Midbrain (tissue), 1 donor: ENCODE measurements around the gene UBAC1.

Experiments used
- DNase-seq: peaks from one replicate; lab custom pipeline; 2025; lab: John Stamatoyannopoulos, UW

Gene UBAC1

DNA sequence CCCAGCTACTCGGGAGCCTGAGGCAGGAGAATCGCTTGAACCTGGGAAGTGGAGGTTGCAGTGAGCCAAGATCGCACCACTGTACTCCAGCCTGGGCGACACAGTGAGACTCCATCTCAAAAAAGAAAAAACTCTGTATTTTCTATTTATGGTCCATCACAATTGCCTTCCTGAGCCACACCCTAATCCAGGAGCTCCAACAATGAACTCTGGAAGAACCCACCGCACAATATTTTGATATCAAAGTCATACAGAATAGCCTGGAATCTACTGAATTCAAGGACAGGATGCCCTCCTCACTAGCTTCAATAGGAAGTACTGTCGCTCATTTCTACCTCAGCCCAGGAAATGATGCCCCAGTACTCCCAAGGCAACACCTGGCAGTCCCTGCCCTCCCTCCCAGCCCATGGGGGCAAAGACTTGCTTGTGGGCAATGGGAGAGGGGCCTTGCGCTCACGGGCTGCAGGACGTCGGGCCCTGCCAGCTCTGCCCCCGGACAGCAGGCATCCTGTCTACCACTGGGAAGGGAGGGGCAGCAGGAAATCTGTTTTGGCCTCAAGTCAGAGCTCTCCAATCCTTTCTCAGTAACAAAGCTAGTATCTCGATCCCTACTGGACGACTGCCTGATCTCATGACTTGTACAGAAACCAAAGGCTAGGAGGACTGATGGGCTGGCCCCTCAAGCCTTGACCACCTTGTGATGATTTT is 19.7 kb downstream of the UBAC1 start:
- no peak for DNase-seq

- no peak for DNase-seq
Observed at GRCh38 chr9:135939351-135940265, 21.6 kb downstream of the UBAC1 start.

DNA sequence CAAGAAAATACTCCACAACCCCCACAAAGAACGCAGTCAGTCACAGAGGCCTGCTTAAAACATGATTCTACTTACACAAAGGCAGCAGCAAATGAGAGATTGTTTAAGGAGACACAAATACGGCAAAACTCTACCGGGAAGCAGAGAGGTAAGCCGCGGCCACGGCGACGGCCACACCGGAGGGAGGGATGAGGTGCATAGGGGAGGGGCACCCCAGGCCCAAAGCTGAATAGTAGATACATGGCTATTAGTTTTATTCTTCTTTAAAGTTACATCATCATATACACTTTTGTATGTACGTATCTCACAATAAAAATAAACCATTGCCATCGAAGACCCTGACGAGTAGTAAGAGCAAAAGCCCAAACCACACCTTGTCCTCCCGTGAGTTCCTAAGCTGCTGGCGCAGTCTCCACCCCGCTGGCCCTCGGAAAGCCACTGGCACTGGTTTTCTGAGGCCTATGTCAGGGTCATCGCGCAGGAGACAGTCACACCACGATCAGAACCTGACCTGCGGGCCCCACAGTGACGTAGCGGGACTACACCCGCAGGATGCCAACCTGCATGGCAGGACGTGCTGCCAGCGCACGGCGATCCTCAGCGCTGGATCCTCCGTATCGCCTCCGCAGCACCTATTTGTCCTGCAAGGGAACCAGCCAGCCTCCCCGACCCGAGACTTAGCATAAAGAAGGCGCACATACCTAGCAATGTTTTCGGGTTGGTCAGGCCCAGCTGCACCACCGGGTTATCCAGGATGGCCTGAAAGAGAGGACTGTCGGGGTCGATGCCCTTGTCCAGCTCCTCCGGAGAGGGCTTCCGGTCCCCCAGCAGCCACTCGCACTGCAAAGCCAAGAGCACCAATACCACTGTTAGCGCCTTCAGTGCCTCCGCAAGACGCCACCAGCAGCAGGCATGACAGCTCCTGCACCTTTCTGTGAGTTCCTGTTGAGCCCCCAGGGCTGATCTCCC is 23.4 kb downstream of the UBAC1 start:
- DNase-seq: no peak

DNA sequence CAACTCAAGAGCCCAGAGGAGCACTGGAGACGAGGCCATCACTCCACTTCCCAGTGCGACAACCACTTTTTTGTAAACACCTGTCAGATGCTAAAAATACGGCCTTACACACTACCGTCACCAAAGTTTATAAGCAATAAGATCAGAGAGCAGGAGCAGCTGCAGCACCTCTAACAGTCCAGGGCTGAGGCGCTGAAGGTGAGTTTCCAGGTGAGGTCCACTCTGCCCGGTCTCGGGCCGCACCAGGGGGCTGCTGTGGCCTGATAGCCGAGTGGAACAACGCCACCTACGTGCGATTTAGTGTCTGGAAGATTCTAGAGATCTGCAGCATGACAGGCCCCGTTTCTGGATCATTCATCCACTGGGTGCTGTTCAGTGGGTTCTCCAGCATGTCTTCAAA is 28.1 kb downstream of the UBAC1 start:
- no peak for DNase-seq

DNA sequence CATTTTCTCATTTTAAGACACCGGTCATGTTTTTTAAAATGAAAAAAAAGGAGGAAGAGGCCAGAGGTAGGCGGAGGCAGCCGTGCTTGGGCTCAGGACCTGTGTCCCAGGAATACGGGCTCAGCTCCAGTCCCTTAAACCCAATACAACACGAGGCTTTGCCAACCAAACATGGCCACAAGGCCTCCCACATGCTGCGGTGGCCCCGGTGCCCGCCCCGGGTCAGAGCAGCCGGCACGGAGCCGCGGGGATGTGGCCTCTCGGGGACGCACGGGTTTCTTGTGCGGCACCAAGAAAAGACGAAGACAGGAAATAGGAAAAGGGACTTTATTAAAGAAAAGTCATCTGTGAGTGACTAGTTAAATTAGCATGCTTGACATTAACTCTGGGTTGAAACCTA is 28.5 kb downstream of the UBAC1 start:
- no peak for DNase-seq

DNA sequence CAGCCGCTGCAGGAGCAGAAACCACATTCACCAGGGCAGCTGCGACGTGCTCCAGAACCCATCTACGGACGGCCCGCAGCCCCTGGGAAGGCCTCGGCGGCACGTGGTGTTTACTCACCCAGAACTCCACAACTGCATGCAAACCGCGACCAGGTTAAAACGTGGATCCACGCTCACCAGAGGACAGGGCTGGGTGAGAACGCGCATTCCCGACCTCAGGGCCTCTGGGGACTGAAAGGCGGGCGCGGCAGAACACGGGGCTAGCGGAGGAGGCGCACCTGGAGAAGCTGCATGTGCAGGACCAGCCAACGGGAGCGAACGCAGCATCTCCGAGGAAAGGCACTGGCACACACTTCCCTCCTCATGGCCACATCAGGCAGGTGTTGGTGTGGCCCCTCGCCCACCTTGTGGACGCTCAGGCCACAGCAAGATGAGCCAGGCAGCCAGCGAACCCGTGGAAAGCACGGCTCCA is 29.8 kb downstream of the UBAC1 start:
- DNase-seq: no peak

DNA sequence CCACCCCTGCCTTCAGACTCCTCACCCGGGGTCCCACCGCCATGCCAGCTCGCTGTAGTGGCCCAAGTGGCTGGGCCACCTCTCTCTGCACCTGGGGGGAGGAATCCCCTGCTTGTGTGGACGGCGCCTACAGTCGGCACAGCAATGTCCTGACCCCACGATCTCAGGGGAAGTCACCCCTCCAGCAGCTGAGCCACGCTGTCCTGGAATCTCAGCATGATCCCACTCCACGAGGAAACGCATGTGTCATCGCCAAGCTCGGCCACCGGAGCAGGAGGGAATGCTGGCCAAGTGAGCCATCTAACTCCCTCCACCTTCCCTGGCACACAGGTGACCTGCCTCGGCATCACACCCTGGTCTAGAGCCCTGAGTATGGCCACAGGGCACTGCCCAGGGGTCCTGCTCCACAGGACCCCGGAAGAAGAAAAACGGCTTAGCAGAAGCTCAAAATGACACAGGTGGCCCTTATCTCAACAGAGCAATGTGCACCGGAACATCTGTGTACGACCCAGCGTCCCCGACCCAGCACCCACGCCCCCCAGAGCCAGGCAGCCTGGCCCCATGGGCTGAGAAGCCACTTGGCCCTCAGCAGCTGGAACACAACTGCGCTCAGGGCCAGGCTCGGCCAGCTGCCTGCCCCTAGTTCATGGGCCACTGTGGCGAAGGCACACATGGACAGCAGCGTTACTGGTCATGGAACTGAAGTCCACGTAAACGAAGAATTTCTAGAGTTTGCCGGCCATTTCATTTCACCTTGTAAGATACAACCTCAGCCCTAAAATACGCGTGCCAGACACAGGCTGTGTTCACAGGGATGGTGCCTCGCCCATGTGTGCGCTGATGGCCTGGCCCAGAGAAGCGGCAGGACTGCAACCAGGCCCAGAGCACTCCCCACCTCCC is 30.5 kb downstream of the UBAC1 start:
- DNase-seq: no peak

DNA sequence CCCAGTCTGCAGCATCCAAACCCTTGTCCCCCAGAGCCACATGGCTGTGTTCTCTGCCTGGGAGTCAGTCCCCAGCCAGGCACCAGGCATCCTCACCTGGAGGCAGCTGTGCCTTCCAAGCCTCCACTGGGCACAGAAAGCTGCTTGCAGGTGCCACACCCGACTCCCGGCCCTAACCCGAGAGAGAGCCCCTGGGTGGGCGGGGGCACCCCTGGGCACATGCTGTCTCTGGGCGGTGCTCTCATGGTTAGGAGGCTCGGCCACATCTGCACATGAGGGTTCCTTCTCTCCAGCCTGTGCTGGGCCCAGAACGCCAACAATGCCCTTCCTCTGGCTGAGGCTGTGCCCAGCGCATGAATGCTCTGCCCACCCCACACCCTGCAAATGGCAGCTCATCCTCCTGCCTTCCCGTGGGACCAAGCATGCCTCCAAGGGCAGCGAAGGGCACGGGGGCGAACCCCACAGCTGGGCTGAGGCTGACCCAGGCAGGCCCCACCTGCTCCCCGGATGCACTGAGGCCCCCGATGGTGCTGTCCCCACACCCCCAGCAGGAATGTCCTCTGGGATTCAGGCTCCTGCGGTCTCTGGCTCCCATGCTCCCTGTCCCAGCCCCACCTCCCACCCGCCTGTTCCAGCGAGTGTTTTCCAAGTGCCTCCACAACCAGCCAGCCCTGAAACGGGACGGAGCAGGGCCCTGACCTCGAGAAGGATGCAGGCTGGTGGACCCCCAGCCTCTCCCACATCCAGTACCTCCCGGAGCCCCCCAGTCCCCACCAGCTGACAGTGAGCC is 31.3 kb downstream of the UBAC1 start:
- no peak for DNase-seq

- no peak for DNase-seq
Observed at GRCh38 chr9:135928731-135929655, 32.2 kb downstream of the UBAC1 start.

DNA sequence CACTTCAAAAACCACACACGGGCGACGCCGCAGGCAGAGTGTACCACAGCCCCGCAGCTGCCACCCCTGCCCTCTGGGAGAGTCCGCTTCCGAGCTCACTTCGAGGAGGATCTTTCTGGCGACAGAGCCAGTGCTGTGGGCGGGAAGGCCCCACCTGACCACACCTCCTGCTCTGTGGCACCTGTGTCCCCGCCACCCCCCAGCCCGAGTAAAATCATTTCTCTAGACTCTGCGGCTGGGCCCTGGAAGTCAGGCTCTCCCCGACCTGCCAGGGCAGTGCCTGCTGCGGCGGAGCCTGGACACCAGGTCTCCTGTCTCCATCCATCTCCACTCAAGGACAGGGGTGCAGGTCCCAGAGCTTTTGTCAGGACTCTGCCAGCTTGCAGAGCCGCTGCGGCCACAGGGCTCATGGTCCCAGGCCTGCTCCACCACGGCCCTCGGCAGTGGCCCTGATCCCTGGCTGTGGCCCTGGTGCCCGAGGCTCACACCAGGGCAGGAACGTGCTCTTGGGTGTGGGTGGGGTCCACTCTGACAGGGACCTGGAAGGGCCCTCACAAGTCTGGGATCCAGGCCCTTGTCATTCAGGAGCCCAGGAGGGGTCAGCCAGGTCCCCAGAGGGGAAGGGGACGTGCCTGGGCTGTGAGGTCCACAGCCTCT is 33.0 kb downstream of the UBAC1 start:
- DNase-seq: no peak

GRCh38 chr9:135927195-135928013 is 33.8 kb downstream of the UBAC1 start:
- DNase-seq: no peak

GRCh38 chr9:135926402-135927194 is 34.6 kb downstream of the UBAC1 start:
- no peak for DNase-seq

DNA sequence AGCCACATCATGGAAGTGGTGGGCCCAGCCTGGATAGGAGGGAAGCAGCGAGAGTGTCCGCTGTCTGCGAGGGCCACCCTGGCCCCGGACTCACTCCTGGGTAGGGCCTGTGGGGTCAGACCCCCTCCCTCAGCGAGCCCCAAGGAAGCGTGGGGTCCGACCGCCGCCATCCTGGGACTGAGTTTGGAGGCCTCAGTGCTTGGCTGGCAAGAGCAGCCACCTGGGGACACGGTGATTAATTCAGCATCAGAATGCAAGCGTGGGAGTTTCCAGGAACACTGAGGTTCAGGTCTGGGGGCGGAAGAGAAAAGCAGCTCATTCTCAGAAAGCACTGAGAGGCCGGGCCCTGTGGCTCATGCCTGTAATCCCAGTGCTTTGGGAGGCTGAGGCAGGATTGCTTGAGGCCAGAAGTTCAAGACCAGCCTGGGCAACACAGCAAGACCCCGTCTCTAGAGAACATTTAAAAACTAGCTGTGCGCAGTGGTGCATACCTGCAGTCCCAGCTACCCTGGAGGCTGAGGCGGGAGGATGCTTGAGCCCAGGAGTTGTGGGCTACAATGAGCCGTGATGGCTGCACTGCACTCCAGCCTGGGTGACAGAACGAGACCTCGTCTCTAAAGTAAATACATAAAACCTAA is 35.6 kb downstream of the UBAC1 start:
- no peak for DNase-seq

DNA sequence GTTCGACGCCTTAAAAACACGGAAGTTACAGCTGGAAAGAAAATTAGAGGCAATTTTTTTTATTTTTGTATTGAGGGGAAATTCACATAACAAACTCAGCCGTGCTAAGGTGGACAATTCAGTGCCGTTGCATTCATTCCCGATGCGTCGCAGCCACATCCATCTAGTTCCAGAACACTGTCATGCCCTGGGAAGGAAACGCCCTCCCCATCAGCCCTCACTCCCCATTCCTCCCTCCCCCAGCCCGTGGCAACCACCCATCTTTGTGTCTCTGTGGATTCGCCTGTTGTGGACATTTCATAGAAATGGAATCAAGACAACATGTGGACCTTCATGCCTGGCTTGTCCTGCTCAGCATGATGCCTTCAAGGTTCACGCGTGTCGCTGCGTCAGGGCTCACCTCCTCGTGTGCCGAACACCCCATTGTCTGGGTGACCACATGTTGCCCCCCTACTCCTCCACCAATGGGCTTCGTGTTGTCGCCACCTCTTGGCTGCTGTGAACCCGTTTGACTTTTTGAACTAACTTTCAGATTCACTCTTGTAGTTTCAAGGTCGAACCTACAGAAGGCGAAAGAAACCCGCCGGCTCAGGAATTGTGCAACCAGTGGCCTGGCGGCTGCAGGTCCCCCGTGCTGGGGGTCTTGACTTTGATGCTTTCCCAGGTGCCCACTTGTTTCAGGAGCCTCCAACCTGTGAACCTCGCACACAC is 36.4 kb downstream of the UBAC1 start:
- no peak for DNase-seq

DNA sequence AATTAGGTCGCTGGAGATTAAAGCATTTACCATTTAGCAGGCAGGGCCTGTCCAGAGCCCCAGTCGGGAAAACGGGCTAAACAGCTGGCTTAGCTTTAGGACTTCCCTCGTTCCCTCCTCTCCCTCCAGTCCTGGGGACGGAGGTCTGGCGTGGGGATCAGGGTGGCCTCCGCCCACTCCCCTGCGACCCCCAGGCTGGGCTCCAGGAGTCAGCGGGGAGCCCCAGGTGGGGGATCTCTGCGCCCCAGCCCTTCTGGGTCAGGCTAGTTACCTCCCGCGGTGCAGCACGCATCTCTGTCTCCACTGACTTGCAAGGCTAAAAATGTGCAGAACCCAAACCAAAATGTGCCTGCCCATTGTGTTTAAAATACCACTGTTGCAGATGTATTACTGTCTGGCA is 37.7 kb downstream of the UBAC1 start:
- DNase-seq: no peak
